Measurements from ENCODE around the gene PTPN11.

Gene PTPN11

DNA sequence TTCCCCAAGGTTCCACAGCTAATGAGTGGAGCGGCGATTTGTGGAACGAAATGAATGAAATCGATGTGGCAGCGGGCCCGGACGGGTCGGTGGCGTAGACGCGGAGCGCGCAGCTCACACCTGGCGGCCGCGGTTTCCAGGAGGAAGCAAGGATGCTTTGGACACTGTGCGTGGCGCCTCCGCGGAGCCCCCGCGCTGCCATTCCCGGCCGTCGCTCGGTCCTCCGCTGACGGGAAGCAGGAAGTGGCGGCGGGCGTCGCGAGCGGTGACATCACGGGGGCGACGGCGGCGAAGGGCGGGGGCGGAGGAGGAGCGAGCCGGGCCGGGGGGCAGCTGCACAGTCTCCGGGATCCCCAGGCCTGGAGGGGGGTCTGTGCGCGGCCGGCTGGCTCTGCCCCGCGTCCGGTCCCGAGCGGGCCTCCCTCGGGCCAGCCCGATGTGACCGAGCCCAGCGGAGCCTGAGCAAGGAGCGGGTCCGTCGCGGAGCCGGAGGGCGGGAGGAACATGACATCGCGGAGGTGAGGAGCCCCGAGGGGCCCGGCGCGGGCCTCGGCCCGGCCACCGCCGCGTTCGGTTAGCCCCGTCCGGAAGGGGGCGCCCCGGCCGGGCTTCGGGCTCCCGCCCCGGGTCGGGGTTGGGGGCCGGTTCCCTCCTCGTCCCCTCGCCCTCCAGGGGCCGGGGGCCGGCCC is at the start of gene PTPN11:
Gene PTPN11 (plus strand): TSS at position 340 of the 689 bp plus-strand sequence. CDS start 165 bp downstream, at position 505.
- Mint-ChIP-seq H3K36me3 (ENCODE audit: low read depth) (no peaks in the 10 kb centered on the region), H3K4me1 (peaks cover 32% of the 10 kb centered on the region), H3K4me3 (peak within 1 kb of the TSS; percentile 98), H3K27ac (peak within 1 kb of the TSS; percentile 98), H3K9me3 (no peaks in the 10 kb centered on the region), H3K27me3 (ENCODE audit: low read depth, poor library complexity) (peaks cover 4% of the 10 kb centered on the region)
- TF ChIP-seq CTCF (IDR thresholded peaks at IDR 0.05): peak; percentile 47
- peak; percentile 94 for DNase-seq

GRCh38 chr12:112370199-112370598 is 48.5 kb upstream of the PTPN11 start:
- H3K9me3 Mint-ChIP-seq: peaks cover 8% of the 10 kb centered on the region
- no peak for DNase-seq
- peaks cover 7% of the 10 kb centered on the region for H3K4me1 Mint-ChIP-seq
- no peak overlapping the region for H3K4me3 Mint-ChIP-seq
- peaks cover 17% of the 10 kb centered on the region for H3K36me3 Mint-ChIP-seq (ENCODE audit: low read depth)
- no peaks in the 10 kb centered on the region for H3K27me3 Mint-ChIP-seq (ENCODE audit: low read depth, poor library complexity)
- TF ChIP-seq CTCF (IDR thresholded peaks at IDR 0.05): no peak
- no peak overlapping the region for H3K27ac Mint-ChIP-seq

- Mint-ChIP-seq H3K9me3 (peaks cover 9% of the 10 kb centered on the region), H3K4me1 (peaks cover 7% of the 10 kb centered on the region), H3K36me3 (ENCODE audit: low read depth) (peaks cover 23% of the 10 kb centered on the region), H3K27me3 (ENCODE audit: low read depth, poor library complexity) (no peaks in the 10 kb centered on the region), H3K27ac (no peak overlapping the region), H3K4me3 (no peak overlapping the region)
- no peak for TF ChIP-seq CTCF (IDR thresholded peaks at IDR 0.05)
- no peak for DNase-seq
These were observed 47.8 kb upstream of the PTPN11 start for GRCh38 chr12:112370868-112371510.

GRCh38 chr12:112374166-112374740 is 44.5 kb upstream of the PTPN11 start:
- Mint-ChIP-seq H3K27ac (no peak overlapping the region), H3K4me3 (no peak overlapping the region), H3K27me3 (ENCODE audit: low read depth, poor library complexity) (no peaks in the 10 kb centered on the region), H3K9me3 (peaks cover 18% of the 10 kb centered on the region), H3K36me3 (ENCODE audit: low read depth) (peaks cover 44% of the 10 kb centered on the region), H3K4me1 (peaks cover 7% of the 10 kb centered on the region)
- no peak for DNase-seq
- TF ChIP-seq CTCF (IDR thresholded peaks at IDR 0.05): no peak

DNA sequence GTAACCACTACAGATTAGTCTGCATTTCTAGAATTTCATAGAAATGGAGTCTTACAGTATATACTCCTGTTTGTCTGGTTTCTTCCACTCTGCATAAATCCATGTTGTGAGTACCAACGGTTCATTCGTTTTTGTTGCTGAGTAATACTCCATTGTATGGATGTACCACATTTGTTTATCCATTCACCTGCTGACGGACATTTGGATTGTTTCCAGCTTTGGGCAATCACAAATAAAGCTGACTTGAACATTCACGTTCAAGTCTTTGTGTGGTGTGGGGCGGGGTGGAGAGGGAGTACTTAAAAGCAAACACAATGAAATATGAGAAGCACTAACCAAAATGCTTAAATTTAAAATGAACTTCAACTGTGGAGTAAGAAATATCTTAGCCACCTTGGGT is 43.6 kb upstream of the PTPN11 start:
- no peaks in the 10 kb centered on the region for H3K27me3 Mint-ChIP-seq (ENCODE audit: low read depth, poor library complexity)
- peaks cover 18% of the 10 kb centered on the region for H3K9me3 Mint-ChIP-seq
- H3K4me1 Mint-ChIP-seq: peaks cover 12% of the 10 kb centered on the region
- no peak overlapping the region for H3K27ac Mint-ChIP-seq
- H3K36me3 Mint-ChIP-seq (ENCODE audit: low read depth): peaks cover 44% of the 10 kb centered on the region
- no peak overlapping the region for H3K4me3 Mint-ChIP-seq
- DNase-seq: no peak
- TF ChIP-seq CTCF (IDR thresholded peaks at IDR 0.05): no peak
